Breast epithelium (tissue), 4 donors: Measurements from ENCODE around the gene NELL1. TPM values are rescaled to one million over a fixed set of nuclear protein-coding genes. Genes with fewer than 3 reads are reported as not detected.

Source experiments
- DNase-seq, 2 donors: peaks; one replicate each; pipeline ENCODE4 v3.0.0-alpha.2; 2019; ENCODE audit warnings: low spot score in 2 of 2
- H3K27ac ChIP-seq, 2 donors: fragments of 200-600 bp; sonication (generic) in 1 of 2; one replicate each; pipeline ENCODE4 v1.5.1; 2016 to 2019; ENCODE audit warnings: mild to moderate bottlenecking in 1 of 2
- H3K27me3 ChIP-seq, 2 donors: fragments of 200-600 bp; sonication (generic) in 1 of 2; one replicate each; pipeline versions ENCODE4 v1.5.1 to v1.6.0; 2017 to 2019; ENCODE audit warnings: control low read depth in 1 of 2, mild to moderate bottlenecking in 1 of 2
- H3K36me3 ChIP-seq: fragments of 200-600 bp; one replicate; pipeline ENCODE4 v1.5.1; 2019
- H3K4me1 ChIP-seq, 2 donors: fragments of 200-600 bp; sonication (generic); one replicate each; pipeline ENCODE4 v1.5.1; 2016 to 2019; ENCODE audit warnings: control low read depth in 1 of 2
- H3K4me3 ChIP-seq, 3 donors: fragments of 200-600 bp; sonication (generic); 1 replicate in 2 of 3; 2 replicates in 1 of 3; pipeline ENCODE4 v1.5.1; 2016 to 2019; ENCODE audit warnings: mild to moderate bottlenecking in 3 of 3, moderate library complexity in 2 of 3
- H3K9me3 ChIP-seq, 2 donors: fragments of 200-600 bp; sonication (generic) in 1 of 2; one replicate each; pipeline ENCODE4 v1.5.1; 2016 to 2019; ENCODE audit warnings: control low read depth in 1 of 2
- CTCF ChIP-seq, 3 donors: fragments of 450-650 bp; IDR thresholded peaks; one replicate each; pipeline ENCODE4 v1.5.1; 2016 to 2017; ENCODE audit warnings: antibody characterized with exemption in 3 of 3, mild to moderate bottlenecking in 3 of 3, moderate library complexity in 3 of 3
- POLR2A ChIP-seq: fragments of 450-650 bp; IDR thresholded peaks from one replicate; pipeline ENCODE4 v1.6.1; 2016; ENCODE audit warnings: antibody characterized with exemption, mild to moderate bottlenecking, moderate library complexity
- POLR2AphosphoS5 ChIP-seq, 3 donors: sonication (generic); formaldehyde crosslinking; IDR thresholded peaks; one replicate each; pipeline ENCODE4 v1.6.1; 2017; ENCODE audit warnings: antibody characterized with exemption in 3 of 3
- intact Hi-C: fragments of 100-400 bp; cut with DNase I; formaldehyde crosslinking; loops from one replicate; pipeline ENCODE4 v1.15.1; 2023; ENCODE audit warnings: low total_unique reads
- total RNA-seq, 3 donors: library from RNA; depleted of rRNA; stranded (reverse); fragments of >200 nt; gene quantifications; one replicate each; pipeline ENCODE4 v1.1.0, GENCODE V29; 2016

Gene NELL1
- total RNA-seq, 3 donors from 2014 or later = 0.15 TPM; not detected in 2

GRCh38 chr11:20627026-20627425 lies 42.4 kb upstream of the NELL1 start:
- intact Hi-C loops = no loop called here
- H3K9me3 ChIP-seq = peaks cover 0 to 3% of the 10 kb centered on the region in 2 donors
- no peaks in the 10 kb centered on the region for H3K27me3 ChIP-seq
- no peaks in the 10 kb centered on the region for H3K36me3 ChIP-seq
- no peaks in the 10 kb centered on the region for H3K4me1 ChIP-seq
- TF ChIP-seq POLR2AphosphoS5 (IDR thresholded peaks at IDR 0.05) (no peak), CTCF (IDR thresholded peaks at IDR 0.05) (no peak), POLR2A (no peak)
- H3K4me3 ChIP-seq = no peak overlapping the region
- no peak overlapping the region for H3K27ac ChIP-seq
- no peak for DNase-seq

- no peaks in the 10 kb centered on the region for H3K27me3 ChIP-seq
- TF ChIP-seq CTCF (IDR thresholded peaks at IDR 0.05) = no peak
- no peak for TF ChIP-seq POLR2A
- peaks cover 0 to 3% of the 10 kb centered on the region in 2 donors for H3K9me3 ChIP-seq
- no peaks in the 10 kb centered on the region for H3K4me1 ChIP-seq
- no peak overlapping the region for H3K27ac ChIP-seq
- H3K4me3 ChIP-seq = no peak overlapping the region
- no peak for DNase-seq
- no peaks in the 10 kb centered on the region for H3K36me3 ChIP-seq
- intact Hi-C loops = no loop called here
Observed at GRCh38 chr11:20627701-20628100, 41.7 kb upstream of the NELL1 start.

GRCh38 chr11:20631519-20632168 lies 37.7 kb upstream of the NELL1 start:
- Histone ChIP-seq H3K27ac (no peak overlapping the region), H3K9me3 (peaks cover 0 to 3% of the 10 kb centered on the region in 2 donors), H3K27me3 (no peaks in the 10 kb centered on the region), H3K36me3 (no peaks in the 10 kb centered on the region), H3K4me3 (no peak overlapping the region), H3K4me1 (no peaks in the 10 kb centered on the region)
- no peak for DNase-seq
- no peak for TF ChIP-seq CTCF (IDR thresholded peaks at IDR 0.05)
- TF ChIP-seq POLR2AphosphoS5 (IDR thresholded peaks at IDR 0.05) = no peak
- TF ChIP-seq POLR2A = no peak
- intact Hi-C loops = no loop called here

- H3K9me3 ChIP-seq = peaks cover 0 to 3% of the 10 kb centered on the region in 2 donors
- H3K4me1 ChIP-seq = no peaks in the 10 kb centered on the region
- intact Hi-C loops = no loop called here
- no peak for TF ChIP-seq CTCF (IDR thresholded peaks at IDR 0.05)
- no peak for TF ChIP-seq POLR2AphosphoS5 (IDR thresholded peaks at IDR 0.05)
- TF ChIP-seq POLR2A = no peak
- H3K36me3 ChIP-seq = no peaks in the 10 kb centered on the region
- DNase-seq = no peak
- H3K27ac ChIP-seq = no peak overlapping the region
- no peak overlapping the region for H3K4me3 ChIP-seq
- H3K27me3 ChIP-seq = no peaks in the 10 kb centered on the region
Observed at GRCh38 chr11:20632169-20632532, 37.2 kb upstream of the NELL1 start.

DNA sequence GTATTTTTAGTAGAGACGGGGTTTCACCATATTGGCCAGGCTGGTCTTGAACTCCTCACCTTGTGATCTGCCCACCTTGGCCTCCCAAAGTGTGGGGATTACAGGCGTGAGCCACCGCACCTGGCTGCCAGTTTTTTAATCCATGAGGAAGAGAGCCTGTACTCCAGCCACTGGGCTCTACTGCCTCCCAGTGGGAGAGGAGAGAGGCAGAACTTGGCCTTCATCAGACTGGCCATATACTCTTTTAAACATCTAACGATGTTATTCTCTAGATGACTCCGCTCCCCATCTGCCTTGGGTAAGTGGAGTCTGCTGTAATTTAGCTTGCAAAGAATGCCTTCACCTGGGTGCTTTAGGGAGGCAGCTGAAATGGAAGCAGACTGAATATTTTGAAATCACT lies 35.3 kb upstream of the NELL1 start:
- H3K36me3 ChIP-seq = no peaks in the 10 kb centered on the region
- H3K4me3 ChIP-seq = no peak overlapping the region
- H3K4me1 ChIP-seq = no peaks in the 10 kb centered on the region
- H3K27ac ChIP-seq = no peak overlapping the region
- TF ChIP-seq POLR2A (no peak), POLR2AphosphoS5 (IDR thresholded peaks at IDR 0.05) (no peak), CTCF (IDR thresholded peaks at IDR 0.05) (no peak)
- H3K9me3 ChIP-seq = peaks cover 0 to 3% of the 10 kb centered on the region in 2 donors
- intact Hi-C loops = no loop called here
- no peaks in the 10 kb centered on the region for H3K27me3 ChIP-seq
- DNase-seq = no peak
